Stimulated activated CD8-positive, alpha-beta memory T cell treated with anti-CD3 and anti-CD28 coated beads, Interleukin-4, amount 100 ng/mL, for 48 hours (primary cell): ENCODE measurements around the gene PREX1.
A peak's percentile ranks its signal among the peaks of the same experiment; 100 is the strongest.

Source experiments
- DNase-seq: peaks from one replicate; pipeline ENCODE4 v3.0.0-alpha.2; 2020

PREX1 gene

DNA sequence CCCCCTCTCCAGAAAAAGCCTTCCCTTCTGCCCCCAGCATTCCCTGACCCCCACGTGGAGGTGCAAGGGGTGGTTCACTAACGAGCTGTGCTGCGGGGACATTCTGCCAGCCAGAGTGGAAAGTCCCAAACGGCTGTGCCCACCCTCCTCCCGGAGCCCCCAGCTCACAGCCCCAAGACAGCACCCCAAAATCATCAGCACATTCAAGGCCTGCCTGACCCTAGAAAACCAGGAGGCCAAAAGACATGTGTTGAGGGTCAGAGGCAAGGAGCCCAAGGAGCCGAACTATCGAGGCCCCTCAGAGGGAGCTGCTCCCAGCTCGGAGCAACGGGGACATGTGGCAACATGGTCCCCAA, 197.9 kb downstream of the PREX1 start:
- DNase-seq = no peak

DNA sequence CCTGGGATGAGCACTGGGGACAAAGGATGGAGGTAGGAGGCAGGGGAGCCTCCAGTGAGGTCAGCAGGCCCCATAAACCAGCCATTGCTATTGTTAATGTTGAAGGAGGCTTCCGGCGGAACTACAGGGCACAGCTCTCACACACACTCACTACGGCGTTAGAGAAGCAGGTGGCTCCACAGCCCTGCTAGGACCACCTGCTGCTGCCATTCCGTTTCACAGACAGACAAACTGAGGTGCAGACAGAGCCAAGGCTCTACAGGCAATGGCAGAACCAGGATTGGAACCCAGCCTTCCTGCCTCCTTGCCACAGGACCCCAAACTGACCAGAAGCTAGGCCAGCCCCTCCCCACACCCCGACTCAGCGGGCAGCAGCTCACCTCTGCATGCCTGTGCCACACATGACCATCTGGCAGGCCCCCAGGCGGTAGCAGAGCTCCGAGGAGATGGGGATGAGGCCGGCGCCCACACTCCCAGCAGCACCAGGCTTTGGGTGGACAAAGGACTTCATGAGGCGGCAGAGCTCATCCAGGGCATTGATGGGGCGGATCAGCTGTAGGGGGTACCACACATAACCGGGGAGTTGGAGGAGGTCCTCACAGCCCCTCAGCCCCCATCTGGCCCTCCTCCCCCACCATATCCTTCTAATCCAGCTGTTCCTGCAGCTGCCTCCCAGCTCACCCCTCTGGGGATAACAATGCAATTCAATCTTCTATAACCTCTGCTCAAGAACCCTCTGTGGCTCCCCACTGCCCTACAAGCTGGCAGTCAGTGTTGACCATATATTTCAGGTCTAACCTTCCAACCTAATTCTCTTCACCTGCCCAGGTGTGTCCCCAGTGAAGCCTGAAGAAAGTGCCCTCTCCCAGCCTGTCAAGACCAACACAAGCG, 198.5 kb downstream of the PREX1 start:
- DNase-seq = no peak

DNA sequence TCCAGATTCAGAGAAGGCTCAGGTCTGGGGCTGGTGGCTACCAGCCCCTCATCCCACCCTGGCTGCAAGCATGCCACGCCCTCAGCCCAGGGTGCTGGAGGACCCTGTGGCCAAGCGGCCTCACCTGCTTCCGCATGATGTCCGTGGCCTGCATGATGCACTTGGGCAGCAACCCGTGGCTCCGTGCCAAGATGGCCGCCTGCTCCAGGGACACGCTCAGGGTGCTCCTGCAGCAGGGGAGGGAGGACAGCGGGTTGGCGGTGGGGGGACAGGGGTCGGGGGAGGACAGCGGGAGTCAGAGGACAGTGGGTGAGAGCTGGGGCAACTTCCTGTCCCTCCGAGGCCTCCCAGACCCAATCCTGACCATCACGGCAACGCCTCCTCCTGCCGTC, 200.1 kb downstream of the PREX1 start:
- no peak for DNase-seq

DNA sequence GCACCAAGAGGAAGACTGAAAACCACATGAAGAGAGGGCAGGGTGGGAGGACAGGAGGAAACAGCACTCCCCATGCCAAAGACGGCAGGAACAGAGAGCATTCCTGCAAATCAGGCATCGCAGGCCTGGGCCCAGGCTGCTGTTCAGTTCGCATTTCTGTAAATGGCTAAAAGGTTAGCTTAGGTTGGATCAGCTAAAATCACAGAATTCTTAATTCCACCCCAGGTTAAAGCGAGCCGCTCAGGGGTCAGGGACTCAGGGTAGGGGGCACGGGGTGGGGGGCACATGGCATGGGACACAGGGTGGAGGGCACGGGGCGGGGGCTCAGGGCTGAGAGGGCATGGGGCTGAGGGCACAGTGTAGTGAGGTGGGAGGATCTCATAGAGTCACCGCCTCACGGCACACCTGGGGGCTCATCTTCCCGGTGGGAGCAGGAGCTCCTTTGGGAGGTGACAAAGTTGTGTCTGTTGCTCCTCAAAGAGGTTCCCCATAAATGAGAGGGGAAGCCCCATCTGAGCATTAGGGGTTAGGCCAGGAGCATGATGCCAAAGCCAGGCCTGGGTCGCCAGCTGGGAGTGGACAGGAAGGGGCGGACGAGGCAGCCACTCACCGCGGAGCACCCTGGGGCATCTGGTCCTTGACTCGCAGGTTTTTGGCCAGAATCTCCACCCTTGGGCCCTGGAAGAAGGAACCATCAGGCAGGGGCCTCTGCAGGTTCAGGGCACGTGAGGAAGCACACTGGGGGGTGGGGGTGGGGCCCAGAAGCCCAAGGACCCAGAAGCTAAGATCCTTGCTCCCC, 200.7 kb downstream of the PREX1 start:
- DNase-seq = no peak

DNA sequence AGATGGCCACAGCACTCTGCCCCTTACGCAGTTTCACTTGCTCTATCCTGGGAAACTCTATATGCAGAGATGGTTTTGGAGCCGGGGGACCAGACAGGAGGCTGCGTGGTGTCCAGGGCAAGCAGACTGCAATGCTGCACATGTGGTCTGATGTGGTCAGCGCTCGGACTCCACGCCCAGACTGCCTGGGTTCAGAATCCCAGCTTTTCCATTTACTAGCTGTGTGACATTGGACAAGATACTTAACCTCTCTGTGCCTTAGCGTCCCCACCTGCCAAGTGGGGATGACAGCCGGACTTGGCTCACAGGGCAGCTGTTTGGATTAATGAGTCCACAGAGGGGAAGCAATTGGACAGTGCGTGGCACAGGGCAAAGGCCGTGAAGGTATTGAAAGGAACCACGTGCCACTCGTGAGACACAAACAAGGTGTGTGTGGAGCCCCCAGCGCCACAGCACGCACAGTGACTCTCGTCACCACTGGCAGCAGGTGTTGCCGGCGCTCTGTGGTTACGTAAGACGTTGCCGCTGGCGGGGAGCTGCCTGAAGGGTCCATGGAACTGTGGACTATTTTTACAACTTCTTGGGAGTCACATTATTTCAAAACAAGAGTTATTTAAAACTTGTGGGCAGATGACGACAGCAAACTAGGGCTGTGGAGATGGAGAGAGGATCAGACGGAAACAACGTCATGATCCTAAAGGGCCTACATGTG, 201.4 kb downstream of the PREX1 start:
- no peak for DNase-seq

DNA sequence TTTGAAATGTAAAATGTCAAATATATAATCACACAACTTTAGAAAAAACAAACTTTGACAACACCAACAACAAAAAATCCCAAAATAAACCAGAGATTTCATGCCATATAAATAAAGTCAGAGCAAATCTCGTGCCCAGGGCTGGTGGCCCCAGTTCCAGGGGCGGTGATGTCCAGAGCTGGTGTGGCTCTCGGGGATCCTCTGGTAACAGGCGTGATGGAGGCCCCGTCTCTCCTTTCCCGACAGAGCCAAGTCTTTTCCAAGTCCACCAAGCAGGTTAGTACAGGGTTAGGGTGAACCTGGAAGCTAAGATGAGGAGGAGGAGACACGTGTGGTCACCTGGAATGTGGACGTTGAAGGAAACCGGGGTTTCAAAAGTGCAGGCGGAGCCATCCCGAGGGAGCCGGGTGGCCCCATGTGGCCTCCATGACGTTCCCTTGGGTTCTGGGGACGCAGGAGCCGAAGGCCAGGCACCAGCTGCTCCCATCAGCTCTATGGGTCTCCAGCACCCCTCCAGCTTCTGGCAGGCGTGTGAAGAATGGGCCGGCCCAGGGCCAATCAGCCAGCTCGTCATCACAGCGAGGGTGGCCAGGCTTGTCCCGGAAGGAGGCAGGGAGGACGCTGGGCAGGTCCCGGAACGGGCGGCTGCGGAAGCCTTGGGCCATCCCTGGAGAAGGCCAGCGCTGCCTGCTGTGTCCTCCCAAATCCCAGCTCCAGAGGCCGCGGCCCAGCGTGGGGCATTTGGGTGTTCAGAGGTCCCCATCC, 202.5 kb downstream of the PREX1 start:
- no peak for DNase-seq

DNA sequence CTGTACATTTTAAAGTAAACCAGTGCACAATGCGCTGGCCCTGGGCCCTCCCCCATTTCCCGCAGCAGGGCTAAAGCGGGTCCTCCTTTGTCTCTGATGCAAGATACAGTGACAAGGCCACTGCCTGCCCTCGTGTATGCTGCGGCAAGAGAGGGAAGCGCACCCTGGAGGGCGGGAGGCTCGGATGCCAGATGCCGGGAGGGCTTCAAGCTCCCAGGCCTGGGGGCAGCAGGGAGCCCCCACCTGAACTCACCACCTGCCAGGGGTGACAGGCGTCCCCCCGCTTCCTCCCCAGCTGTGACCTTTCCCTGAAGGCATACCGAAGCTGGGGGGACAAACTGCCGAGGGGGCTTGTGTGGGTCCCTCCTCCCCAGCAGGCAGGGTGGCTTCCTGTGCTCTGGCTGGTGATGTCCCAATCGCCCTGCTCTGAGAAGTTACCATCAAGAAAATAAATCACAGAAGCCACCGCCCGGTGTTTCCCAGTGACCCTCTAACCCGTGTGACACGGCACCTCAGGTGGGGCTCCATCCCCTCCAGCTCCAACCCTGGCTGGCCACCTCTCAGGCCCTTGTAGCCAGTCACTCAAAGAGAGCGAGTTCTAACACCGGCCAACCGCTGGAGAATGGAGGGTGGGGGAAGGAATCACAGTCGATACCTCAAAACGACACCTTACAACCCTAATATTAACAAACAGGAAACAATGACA, 203.3 kb downstream of the PREX1 start:
- DNase-seq = no peak

DNA sequence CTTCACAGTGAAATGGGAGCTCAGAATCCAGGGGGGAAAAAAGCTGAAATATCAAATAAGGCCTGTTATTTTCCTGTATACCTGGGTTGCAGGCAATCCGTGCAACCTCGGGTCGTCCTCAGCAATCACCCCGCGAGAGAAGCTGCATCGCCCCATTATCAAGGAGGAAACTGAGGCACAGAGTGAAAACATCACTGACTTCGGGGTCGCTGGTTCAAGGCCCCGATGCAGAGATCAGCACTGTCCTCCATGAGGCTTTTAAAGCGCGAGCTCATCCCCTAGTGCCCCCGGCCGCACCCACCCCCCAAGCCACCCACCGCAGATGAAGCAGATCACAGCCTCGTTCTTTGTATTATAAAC, 203.9 kb downstream of the PREX1 start:
- no peak for DNase-seq

DNA sequence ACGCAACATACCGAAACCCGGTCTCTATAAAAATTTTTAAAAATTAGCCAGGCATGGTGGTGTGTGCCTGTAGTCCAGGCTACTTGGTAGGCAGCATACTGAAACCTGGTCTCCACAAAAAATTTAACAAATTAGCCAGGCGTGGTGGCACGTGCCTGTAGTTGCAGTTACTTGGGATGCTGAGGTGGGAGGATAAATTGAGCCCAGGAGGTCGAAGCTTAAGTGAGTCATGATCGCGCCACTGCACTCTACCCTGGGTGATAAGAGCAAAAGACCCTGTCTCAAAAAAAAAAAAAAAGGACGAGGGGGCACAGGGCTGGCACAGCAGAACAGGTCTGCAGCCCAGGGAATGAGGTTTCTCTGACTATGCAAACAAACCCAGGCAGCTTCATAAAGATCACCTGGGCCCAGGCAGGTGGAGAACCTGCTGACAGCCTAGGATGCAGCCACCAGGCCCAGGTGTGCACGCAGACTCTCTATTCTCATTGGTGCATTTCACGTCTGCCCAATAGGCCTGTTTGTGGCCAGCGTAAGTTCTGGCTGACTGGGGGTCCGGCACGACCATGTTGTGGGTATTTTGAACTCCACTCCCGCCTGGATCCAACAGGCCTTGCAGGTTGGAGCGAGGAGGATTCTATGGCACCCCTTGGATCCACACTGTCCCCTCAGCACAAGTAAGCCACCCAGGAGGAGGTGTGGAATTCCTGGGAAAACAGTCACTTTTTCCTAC, 204.5 kb downstream of the PREX1 start:
- no peak for DNase-seq

DNA sequence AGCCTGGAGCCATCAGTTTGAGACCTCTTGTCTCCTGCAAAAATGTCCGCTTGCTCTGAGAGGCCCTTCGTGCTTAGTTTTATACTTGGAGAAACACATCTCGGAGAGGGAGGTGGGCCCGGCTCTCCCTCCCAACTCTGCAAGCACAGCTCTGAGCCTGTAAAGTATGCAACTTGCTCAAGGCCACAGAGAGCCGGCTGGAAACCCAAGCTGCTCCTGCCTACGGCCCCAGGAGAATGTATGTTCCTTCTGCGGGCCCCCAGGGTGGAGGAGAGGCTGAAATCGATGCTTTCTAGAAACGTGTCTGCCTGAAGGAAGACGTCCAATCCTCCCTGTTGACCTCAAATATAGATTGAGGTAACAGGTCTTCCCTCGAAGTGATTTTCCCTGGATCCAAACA, 205.4 kb downstream of the PREX1 start:
- no peak for DNase-seq

DNA sequence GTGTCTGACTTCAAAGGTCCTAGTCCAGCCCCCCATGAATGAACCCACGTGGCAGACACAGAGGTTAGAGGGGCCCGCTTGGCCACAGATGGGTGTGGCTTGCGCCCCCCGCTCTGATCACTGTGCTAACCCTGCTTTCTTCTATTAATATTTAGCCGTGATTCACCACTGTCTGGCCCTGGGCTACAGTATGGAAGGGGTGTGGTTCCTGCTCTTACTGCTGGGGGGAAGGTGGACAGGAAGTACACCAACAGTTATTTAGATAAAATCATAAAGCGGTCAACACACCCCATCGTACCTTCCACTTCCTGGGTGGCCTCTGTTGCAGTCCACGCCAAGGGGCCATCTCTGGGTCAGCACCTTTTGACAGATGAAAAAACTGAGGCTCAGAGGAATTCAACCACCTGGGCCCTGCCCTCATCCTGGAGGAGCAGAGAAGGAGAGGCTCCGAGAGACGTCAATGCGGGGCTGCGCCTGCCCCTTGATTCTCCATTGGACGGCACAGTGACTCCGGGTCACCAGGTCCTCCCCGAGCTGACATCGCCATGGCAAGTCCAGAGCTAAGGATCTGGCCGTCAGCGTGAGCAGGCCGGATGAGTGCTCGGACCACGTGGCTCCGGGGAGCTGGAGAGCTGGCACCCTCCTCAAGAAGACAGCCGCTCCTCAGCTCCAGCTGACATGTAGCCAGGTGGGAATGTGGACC, 206.3 kb downstream of the PREX1 start:
- no peak for DNase-seq

DNA sequence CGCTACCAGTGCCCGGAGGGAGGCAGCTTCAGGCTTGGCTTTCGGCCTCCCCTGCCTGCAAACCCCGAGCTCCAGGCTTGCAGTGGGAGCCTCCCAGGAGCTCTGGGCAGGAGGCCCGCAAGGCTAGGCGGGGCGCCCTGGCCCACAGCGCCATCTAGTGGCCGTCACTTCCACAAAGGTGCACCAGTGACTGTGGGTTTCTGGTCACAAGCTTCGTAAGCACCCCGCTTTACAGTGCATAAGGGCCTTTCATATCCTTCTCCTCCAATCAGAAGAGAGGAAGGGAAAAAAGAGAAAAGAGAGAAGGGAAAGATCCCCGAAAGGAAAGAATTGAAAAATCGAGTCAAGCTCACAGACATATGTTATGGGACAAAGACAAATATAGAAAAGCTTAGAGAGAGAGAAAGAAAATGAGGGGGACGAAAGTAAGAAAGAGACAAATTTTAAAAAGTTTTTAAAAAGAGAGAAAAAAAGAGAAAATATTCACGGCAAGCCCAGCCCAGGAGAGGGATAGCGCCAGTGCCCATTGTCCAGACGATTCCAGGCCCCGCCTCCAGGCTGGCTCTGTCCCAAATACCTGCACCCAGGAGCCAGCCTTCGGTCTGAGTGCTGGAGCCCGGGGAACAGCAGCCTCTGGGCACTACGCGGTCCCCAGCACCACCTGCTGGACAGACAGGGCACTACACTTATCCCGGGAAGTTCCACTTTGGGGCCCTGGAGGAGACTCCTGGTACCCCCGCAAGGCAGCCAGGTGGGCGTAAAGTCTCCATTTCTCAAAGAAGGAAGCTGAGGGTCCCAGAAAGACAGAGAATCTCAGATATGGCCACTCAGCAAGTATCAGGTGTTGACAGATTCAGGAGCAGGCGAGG, 207.1 kb downstream of the PREX1 start:
- DNase-seq = peak; percentile 90

DNA sequence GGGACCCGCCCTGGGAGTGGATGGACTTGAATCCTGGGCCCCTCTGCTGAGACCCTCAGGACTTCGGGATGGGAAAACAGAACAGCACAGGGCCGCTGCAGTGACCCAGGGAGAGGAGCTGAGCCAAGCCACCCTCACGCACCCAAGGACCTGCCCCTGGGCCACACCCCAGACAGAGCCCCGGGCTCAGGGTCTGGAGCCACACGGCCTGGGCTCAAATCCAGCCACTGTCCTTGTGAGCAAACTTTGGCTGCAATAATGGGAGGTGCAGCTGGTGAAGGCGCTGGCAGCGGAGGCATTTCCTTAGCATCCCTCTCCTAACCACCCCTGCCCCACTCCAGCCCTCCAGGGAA, 207.7 kb downstream of the PREX1 start:
- no peak for DNase-seq

DNA sequence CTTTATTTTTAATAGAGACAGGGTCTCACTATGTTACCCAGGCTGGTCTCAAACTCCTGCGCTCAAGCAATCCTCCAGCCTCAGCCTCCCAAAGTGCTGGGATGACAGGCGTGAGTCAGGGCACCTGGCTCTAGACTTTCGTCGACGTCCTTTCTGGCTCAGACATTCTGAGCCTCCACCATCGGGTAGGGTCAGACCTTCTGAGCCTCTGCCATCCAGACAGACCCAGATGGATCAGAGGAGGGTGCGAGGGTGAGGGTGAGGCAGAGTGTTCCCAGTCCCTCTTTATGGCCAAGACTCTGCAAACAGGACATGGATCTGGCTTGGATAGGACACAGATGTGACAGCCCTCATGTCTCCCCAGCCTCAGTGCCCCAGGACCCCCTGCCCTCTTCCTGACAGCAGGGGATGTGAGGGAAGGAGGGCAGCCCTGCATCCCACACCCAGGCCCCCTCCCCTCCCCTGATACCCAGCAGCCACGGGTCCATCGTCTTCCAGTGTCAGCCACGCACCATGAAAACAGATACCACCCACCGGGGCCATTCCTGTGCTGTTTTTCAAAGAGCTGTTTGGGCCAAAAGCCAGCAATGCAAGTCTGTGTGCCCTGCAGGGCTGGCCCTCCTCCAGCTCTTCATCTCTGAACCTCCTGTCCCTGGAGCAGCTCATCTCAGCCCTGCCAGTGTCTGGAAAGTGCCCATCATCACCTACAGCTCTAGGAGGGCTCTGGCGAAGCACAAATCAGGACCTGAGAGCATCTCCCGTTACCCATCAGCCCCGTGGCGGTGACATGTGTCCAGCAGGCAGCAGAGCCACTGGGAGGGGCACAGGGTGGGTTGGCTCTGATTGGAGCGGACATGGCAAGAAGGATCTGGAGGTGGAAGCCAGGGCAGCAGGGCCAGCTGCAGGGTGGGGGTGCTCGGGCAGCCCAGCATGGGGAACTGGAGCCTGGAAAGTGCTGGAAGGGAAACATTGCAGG, 208.4 kb downstream of the PREX1 start:
- no peak for DNase-seq

DNA sequence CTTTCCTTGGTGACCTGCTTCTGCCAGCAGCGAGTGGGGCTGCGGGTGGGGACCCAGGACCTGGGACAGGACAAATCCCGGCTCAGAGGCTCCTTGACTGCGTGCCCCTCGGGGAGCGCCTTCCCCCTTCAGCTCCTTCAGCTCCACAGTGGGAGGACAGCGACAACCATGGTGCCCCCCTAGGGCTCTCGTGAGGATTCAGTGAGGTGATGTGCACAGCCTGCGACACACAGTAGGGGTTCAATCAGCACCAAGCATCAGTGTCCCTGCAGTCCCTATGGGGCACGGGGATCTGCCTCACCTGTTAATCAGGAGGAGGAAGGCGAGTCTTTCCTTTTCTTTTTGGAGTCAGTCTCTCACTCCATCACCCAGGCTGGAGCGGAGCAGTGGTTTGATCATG, 209.2 kb downstream of the PREX1 start:
- no peak for DNase-seq

DNA sequence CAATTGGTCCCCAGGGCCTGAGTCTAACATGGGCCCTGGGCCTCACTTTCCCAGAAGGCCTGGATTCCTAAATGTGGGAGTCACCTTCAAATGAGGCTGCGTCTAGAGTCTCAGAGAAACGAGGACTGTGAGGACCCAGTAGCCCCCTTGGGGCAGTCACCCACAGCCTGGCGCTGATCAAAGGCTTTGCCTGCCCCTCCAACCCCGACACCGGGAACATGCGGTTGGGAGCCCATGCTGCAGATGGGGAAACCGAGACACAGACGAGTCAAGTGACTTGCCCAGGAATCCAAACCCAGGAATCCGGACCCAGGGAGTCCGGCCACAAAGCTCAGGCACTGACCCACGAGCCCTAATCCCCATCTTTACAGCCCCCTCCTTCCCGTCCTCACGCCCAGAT, 209.7 kb downstream of the PREX1 start:
- DNase-seq = no peak

DNA sequence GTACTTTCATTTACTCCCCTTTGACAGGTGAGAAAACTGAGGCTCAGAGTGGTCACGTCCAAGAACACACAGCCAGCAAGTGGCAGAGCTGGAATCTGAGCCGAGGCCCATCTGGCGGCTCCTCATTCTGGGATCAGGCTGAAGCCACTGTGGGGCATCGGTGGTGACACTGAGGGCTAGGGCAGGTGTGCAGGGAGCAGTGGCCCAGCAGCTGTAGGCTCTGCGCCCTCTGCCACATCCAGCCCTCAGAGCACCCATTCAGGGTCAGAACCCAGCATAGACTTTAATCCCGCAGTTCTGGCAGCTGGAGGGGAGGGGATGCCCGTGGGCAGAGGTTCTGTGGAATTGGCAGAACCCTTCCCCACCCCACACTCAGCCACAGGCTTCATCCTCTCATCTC, 210.3 kb downstream of the PREX1 start:
- no peak for DNase-seq

DNA sequence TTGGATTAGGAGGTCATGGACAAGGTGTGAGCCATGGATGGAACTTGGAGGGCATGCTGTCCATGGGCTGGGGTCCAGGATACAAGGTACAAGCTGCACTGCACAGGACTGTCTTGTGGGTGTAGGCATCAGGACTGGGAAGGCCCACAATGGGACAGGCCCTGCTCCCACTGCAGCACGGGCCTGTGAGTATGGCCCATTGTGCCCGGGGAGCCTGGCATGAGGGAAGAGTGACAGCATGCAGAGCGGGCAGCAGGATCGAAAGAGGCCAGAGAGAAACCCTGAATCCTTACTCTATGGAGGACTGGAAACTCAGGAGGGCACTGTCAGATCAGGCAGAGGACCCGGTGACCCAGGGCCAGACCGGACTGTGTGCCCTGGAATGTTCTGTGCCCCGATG, 211.3 kb downstream of the PREX1 start:
- no peak for DNase-seq

DNA sequence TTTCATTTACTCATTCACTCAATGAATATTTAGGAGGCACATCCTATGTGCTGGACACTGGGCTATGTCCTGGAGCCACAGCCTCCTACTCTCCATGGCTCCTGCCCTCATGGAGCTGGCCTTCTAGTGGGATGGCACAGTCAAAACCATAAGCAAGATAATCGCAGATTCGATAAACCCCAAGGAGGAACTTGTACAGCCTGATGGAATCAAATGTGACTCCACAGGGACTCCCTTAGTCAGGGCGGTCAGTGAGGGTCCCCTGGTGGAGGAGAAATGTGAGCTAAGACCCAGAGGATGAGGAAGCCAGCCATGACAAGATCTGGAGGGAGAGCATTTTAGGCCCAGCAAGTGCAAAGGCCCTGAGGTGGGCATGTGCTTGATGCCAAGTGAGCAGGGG, 211.9 kb downstream of the PREX1 start:
- no peak for DNase-seq
